SK-N-SH treated with all-trans-retinoic acid at 6 μM for 48 hours (cell line): ENCODE data around the gene MRPS2.

Source experiments
- ATAC-seq: fragments of 200-7000 bp; cut with Tn5 transposase; 3 replicates; pipeline ENCODE4 v1.9.1; 2020; ENCODE audit warnings: mild to moderate bottlenecking, moderate library complexity
- ARNTL ChIP-seq: fragments of 450-650 bp; formaldehyde crosslinking; IDR thresholded peaks from 2 replicates; pipeline ENCODE4 v1.5.0; 2020; ENCODE audit warnings: low read depth, mild to moderate bottlenecking, moderate library complexity, borderline replicate concordance
- BACH2 ChIP-seq: fragments of 250-450 bp; sonication (Bioruptor Pico); IDR thresholded peaks from 2 replicates; pipeline ENCODE4 v1.9.0; 2021; ENCODE audit warnings: mild to moderate bottlenecking, borderline replicate concordance
- CREB5 ChIP-seq: fragments of 250-450 bp; sonication (Bioruptor Pico); IDR thresholded peaks from 2 replicates; pipeline ENCODE4 v1.5.1; 2020; ENCODE audit warnings: low read depth, mild to moderate bottlenecking, moderate library complexity
- CSDC2 ChIP-seq: fragments of 250-450 bp; sonication (Bioruptor Pico); IDR thresholded peaks from 2 replicates; pipeline ENCODE4 v1.5.0; 2020; ENCODE audit warnings: mild to moderate bottlenecking, moderate library complexity
- CSRNP3 ChIP-seq: fragments of 250-450 bp; sonication (Bioruptor Pico); IDR thresholded peaks from 2 replicates; pipeline ENCODE4 v1.5.1; 2021; ENCODE audit warnings: mild to moderate bottlenecking, moderate library complexity
- ESRRG ChIP-seq: fragments of 250-450 bp; sonication (Bioruptor Pico); IDR thresholded peaks from 2 replicates; pipeline ENCODE4 v1.6.1; 2021; ENCODE audit warnings: mild to moderate bottlenecking
- GLIS3 ChIP-seq: fragments of 250-450 bp; sonication (Bioruptor Pico); IDR thresholded peaks from 2 replicates; pipeline ENCODE4 v1.5.0; 2020; ENCODE audit warnings: mild to moderate bottlenecking, moderate library complexity
- ISL1 ChIP-seq: fragments of 250-450 bp; sonication (Bioruptor Pico); IDR thresholded peaks from 2 replicates; pipeline ENCODE4 v2.1.2; 2022; ENCODE audit warnings: mild to moderate bottlenecking, moderate library complexity
- OSR1 ChIP-seq: fragments of 250-450 bp; sonication (Bioruptor Pico); IDR thresholded peaks from 2 replicates; pipeline ENCODE4 v1.8.0; 2022; ENCODE audit warnings: moderate library complexity, mild to moderate bottlenecking, inconsistent platforms
- PATZ1 ChIP-seq: fragments of 250-450 bp; sonication (Bioruptor Pico); IDR thresholded peaks from 2 replicates; pipeline ENCODE4 v1.8.0; 2020; ENCODE audit warnings: mild to moderate bottlenecking, moderate library complexity, borderline replicate concordance
- POU6F1 ChIP-seq: fragments of 250-450 bp; sonication (Bioruptor Pico); IDR thresholded peaks from 2 replicates; pipeline ENCODE4 v1.8.0; 2021; ENCODE audit warnings: low read depth, mild to moderate bottlenecking, moderate library complexity, borderline replicate concordance
- PPARA ChIP-seq: fragments of 250-450 bp; sonication (Bioruptor Pico); IDR thresholded peaks from 2 replicates; pipeline ENCODE4 v1.5.0; 2020; ENCODE audit warnings: mild to moderate bottlenecking, borderline replicate concordance
- RARB ChIP-seq: fragments of 250-450 bp; sonication (Bioruptor Pico); IDR thresholded peaks from 2 replicates; pipeline ENCODE4 v1.8.0; 2021; ENCODE audit warnings: mild to moderate bottlenecking, moderate library complexity
- SNAI2 ChIP-seq: fragments of 250-450 bp; sonication (Bioruptor Pico); IDR thresholded peaks from 2 replicates; pipeline ENCODE4 v1.5.0; 2020; ENCODE audit warnings: mild to moderate bottlenecking, moderate library complexity
- TCF4 ChIP-seq: fragments of 250-450 bp; sonication (Bioruptor Pico); IDR thresholded peaks from 2 replicates; pipeline ENCODE4 v1.8.0; 2021; ENCODE audit warnings: mild to moderate bottlenecking, moderate library complexity, borderline replicate concordance
- TOX ChIP-seq: fragments of 250-450 bp; sonication (Bioruptor Pico); IDR thresholded peaks from 2 replicates; pipeline ENCODE4 v1.8.0; 2021; ENCODE audit warnings: mild to moderate bottlenecking, moderate library complexity, borderline replicate concordance
- ZC3H10 ChIP-seq: fragments of 250-450 bp; sonication (Bioruptor Pico); IDR thresholded peaks from 2 replicates; pipeline ENCODE4 v1.5.1; 2021; ENCODE audit warnings: mild to moderate bottlenecking, moderate library complexity
- ZFP3 ChIP-seq: fragments of 250-450 bp; sonication (Bioruptor Pico); IDR thresholded peaks from 2 replicates; pipeline ENCODE4 v1.5.0; 2020; ENCODE audit warnings: mild to moderate bottlenecking, moderate library complexity
- ZFP30 ChIP-seq: fragments of 450-650 bp; formaldehyde crosslinking; IDR thresholded peaks from 2 replicates; pipeline ENCODE4 v1.5.0; 2022; ENCODE audit warnings: mild to moderate bottlenecking, moderate library complexity
- ZNF565 ChIP-seq: fragments of 450-650 bp; formaldehyde crosslinking; conservative IDR thresholded peaks from 2 replicates; pipeline ENCODE4 v1.5.0; 2020; ENCODE audit warnings: low read depth, mild to moderate bottlenecking, moderate library complexity
- ZNF70 ChIP-seq: fragments of 450-650 bp; formaldehyde crosslinking; IDR thresholded peaks from 2 replicates; pipeline ENCODE4 v1.5.0; 2020; ENCODE audit warnings: mild to moderate bottlenecking, moderate library complexity
- ZNF8 ChIP-seq: fragments of 450-650 bp; formaldehyde crosslinking; IDR thresholded peaks from 2 replicates; pipeline ENCODE4 v1.5.0; 2020; ENCODE audit warnings: mild to moderate bottlenecking, moderate library complexity

Gene MRPS2

GRCh38 chr9:135463140-135463539 is 37.3 kb upstream of the MRPS2 start:
- peak; percentile 71 for ATAC-seq
- TF ChIP-seq POU6F1 (CRISPR knock-in tag) (no peak), RARB (CRISPR knock-in tag) (no peak), ZNF70 (CRISPR knock-in tag) (no peak), ZC3H10 (no peak), ARNTL (CRISPR knock-in tag) (no peak), ZFP3 (CRISPR knock-in tag) (no peak), ISL1 (CRISPR knock-in tag) (no peak), ZNF565 (CRISPR knock-in tag) (no peak), GLIS3 (CRISPR knock-in tag) (no peak), CSDC2 (no peak), PPARA (CRISPR knock-in tag) (no peak), CREB5 (CRISPR knock-in tag) (no peak), OSR1 (CRISPR knock-in tag) (no peak), ZNF8 (CRISPR knock-in tag) (no peak), BACH2 (CRISPR knock-in tag) (no peak), SNAI2 (CRISPR knock-in tag) (no peak)

GRCh38 chr9:135464181-135464580 is 36.3 kb upstream of the MRPS2 start:
- TF ChIP-seq CREB5 (CRISPR knock-in tag), result no peak
- TF ChIP-seq ZFP3 (CRISPR knock-in tag), result no peak
- no peak for TF ChIP-seq PATZ1 (CRISPR knock-in tag)
- TF ChIP-seq PPARA (CRISPR knock-in tag), result no peak
- no peak for TF ChIP-seq ZC3H10
- no peak for TF ChIP-seq ISL1 (CRISPR knock-in tag)
- TF ChIP-seq ZNF70 (CRISPR knock-in tag), result no peak
- TF ChIP-seq ZNF8 (CRISPR knock-in tag), result no peak
- TF ChIP-seq CSDC2, result no peak
- no peak for TF ChIP-seq SNAI2 (CRISPR knock-in tag)
- TF ChIP-seq ESRRG (CRISPR knock-in tag), result no peak
- no peak for TF ChIP-seq ZFP30 (CRISPR knock-in tag)
- no peak for TF ChIP-seq TCF4
- TF ChIP-seq TOX, result no peak
- TF ChIP-seq BACH2 (CRISPR knock-in tag), result no peak
- TF ChIP-seq CSRNP3 (CRISPR knock-in tag), result no peak
- no peak for ATAC-seq

- TF ChIP-seq GLIS3 (CRISPR knock-in tag), result no peak
- no peak for TF ChIP-seq BACH2 (CRISPR knock-in tag)
- TF ChIP-seq ZNF8 (CRISPR knock-in tag), result no peak
- no peak for TF ChIP-seq ZNF565 (CRISPR knock-in tag)
- no peak for TF ChIP-seq ZC3H10
- no peak for TF ChIP-seq POU6F1 (CRISPR knock-in tag)
- no peak for TF ChIP-seq ZNF70 (CRISPR knock-in tag)
- TF ChIP-seq ZFP30 (CRISPR knock-in tag), result no peak
- no peak for TF ChIP-seq PPARA (CRISPR knock-in tag)
- TF ChIP-seq CREB5 (CRISPR knock-in tag), result no peak
- ATAC-seq, result peak; percentile 58
These were observed 31.5 kb upstream of the MRPS2 start for GRCh38 chr9:135468854-135469521.
